Fibroblast of lung (primary cell): ENCODE results near the gene GSTA2.

Source experiments
- CTCF ChIP-seq, 2 donors: IDR thresholded peaks in 1 of 2; conservative IDR thresholded peaks in 1 of 2; 1 replicate in 1 of 2; 2 replicates in 1 of 2; pipeline ENCODE4 v1.5.1; 2011 to 2012; ENCODE audit warnings: low read length in 2 of 2, control low read depth in 1 of 2, inconsistent platforms in 1 of 2, low read depth in 1 of 2, mild to moderate bottlenecking in 1 of 2
- EZH2 ChIP-seq: IDR thresholded peaks from 2 replicates; pipeline ENCODE4 v1.5.1; 2012; ENCODE audit warnings: low read length, control low read depth, mild to moderate bottlenecking; ENCODE audit errors: missing control alignments

- TF ChIP-seq EZH2 (no peak), CTCF (conservative IDR thresholded peaks at IDR 0.05 in 1 of 2, IDR thresholded peaks at IDR 0.05 in 1 of 2; ENCODE audit: low read depth in 1 of 2, low read length in 2 of 2) (no peak)
Measured at GRCh38 chr6:52790861-52791260, 27.6 kb upstream of the GSTA2 start.
